HL-60 (cell line): Measurements from ENCODE around the gene TMEM127.

Source experiments
- DNase-seq, 2 experiments: peaks; one replicate each; pipeline ENCODE4 v3.0.0-alpha.2; 2010 to 2020; ENCODE audit warnings: low read depth in 1 of 2, low spot score in 1 of 2
- H3K27ac ChIP-seq: fragments of 250-450 bp; sonication (Bioruptor Pico); replicated peaks from 2 replicates; pipeline ENCODE4 v1.5.1; 2020; ENCODE audit warnings: mild to moderate bottlenecking, moderate library complexity
- H3K27me3 ChIP-seq: fragments of 250-450 bp; sonication (Bioruptor Pico); 2 replicates; pipeline ENCODE4 v1.5.1; 2021; ENCODE audit warnings: mild to moderate bottlenecking, moderate library complexity; ENCODE audit not compliant: insufficient read depth, poor library complexity, severe bottlenecking
- H3K4me3 ChIP-seq: replicated peaks from 2 replicates; pipeline ENCODE4 v1.5.1; 2011; ENCODE audit warnings: mild to moderate bottlenecking, control low read depth, low read length; ENCODE audit not compliant: insufficient read depth
- CTCF ChIP-seq: IDR thresholded peaks from one replicate; pipeline ENCODE4 v1.5.1; 2011; ENCODE audit warnings: low read length, control low read depth, inconsistent platforms; ENCODE audit not compliant: insufficient read depth
- GABPA ChIP-seq: IDR thresholded peaks from 2 replicates; pipeline ENCODE4 v1.6.1; 2012; ENCODE audit warnings: low read depth
- POLR2AphosphoS5 ChIP-seq: IDR thresholded peaks from 2 replicates; pipeline ENCODE4 v1.6.1; 2012; ENCODE audit warnings: low read depth
- SPI1 ChIP-seq: IDR thresholded peaks from 2 replicates; pipeline ENCODE4 v1.6.1; 2012; ENCODE audit warnings: low read depth, mild to moderate bottlenecking, borderline replicate concordance
- TF ChIP-seq, protein P1 (sequence below): IDR thresholded peaks from 2 replicates; pipeline ENCODE4 v1.6.1; 2012; ENCODE audit warnings: low read depth; ENCODE audit not compliant: insufficient replicate concordance

TMEM127 gene

DNA sequence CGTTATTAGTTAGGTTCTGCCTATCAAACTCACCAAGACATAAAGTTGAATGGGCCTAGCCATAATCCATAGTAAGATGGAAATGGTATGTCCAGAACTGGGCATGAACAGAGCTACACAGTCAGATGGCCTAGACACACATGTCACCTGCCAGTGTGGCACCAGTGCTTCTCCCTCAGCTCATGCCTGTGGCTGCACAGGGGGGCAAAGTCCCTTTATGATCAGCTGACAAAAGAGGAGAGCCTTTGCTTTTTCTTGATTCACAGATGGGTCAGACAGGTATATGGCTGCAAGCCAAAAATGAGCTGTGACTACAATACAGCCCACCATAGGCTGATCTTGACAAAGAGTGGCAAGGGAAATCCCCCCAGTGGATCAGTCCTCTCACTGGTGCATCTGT lies 28.9 kb downstream of the TMEM127 start:
- no peak for DNase-seq
- no peak overlapping the region for H3K27ac ChIP-seq
- TF ChIP-seq CTCF (no peak), POLR2AphosphoS5 (no peak), GABPA (no peak), SPI1 (no peak)
- TF ChIP-seq, protein P1, sequence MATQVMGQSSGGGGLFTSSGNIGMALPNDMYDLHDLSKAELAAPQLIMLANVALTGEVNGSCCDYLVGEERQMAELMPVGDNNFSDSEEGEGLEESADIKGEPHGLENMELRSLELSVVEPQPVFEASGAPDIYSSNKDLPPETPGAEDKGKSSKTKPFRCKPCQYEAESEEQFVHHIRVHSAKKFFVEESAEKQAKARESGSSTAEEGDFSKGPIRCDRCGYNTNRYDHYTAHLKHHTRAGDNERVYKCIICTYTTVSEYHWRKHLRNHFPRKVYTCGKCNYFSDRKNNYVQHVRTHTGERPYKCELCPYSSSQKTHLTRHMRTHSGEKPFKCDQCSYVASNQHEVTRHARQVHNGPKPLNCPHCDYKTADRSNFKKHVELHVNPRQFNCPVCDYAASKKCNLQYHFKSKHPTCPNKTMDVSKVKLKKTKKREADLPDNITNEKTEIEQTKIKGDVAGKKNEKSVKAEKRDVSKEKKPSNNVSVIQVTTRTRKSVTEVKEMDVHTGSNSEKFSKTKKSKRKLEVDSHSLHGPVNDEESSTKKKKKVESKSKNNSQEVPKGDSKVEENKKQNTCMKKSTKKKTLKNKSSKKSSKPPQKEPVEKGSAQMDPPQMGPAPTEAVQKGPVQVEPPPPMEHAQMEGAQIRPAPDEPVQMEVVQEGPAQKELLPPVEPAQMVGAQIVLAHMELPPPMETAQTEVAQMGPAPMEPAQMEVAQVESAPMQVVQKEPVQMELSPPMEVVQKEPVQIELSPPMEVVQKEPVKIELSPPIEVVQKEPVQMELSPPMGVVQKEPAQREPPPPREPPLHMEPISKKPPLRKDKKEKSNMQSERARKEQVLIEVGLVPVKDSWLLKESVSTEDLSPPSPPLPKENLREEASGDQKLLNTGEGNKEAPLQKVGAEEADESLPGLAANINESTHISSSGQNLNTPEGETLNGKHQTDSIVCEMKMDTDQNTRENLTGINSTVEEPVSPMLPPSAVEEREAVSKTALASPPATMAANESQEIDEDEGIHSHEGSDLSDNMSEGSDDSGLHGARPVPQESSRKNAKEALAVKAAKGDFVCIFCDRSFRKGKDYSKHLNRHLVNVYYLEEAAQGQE, result no peak
- no peak overlapping the region for H3K4me3 ChIP-seq
- no peaks in the 10 kb centered on the region for H3K27me3 ChIP-seq

GRCh38 chr2:96233880-96234316 lies 31.9 kb downstream of the TMEM127 start:
- TF ChIP-seq CTCF, result no peak
- TF ChIP-seq, protein P1, result no peak
- TF ChIP-seq SPI1, result peak; percentile 69
- no peak for TF ChIP-seq POLR2AphosphoS5
- H3K27ac ChIP-seq, result peak overlapping the region; percentile 60
- DNase-seq, result peak; percentile 45 to 49
- no peak overlapping the region for H3K4me3 ChIP-seq
- no peaks in the 10 kb centered on the region for H3K27me3 ChIP-seq

- TF ChIP-seq GABPA, result no peak
- TF ChIP-seq POLR2AphosphoS5, result no peak
- TF ChIP-seq, protein P1, result no peak
- no peak for TF ChIP-seq CTCF
- no peak for TF ChIP-seq SPI1
- H3K27me3 ChIP-seq, result no peaks in the 10 kb centered on the region
- DNase-seq, result no peak
- H3K4me3 ChIP-seq, result no peak overlapping the region
- H3K27ac ChIP-seq, result peak overlapping the region; percentile 60
These were observed 32.4 kb downstream of the TMEM127 start for GRCh38 chr2:96233436-96233835.
